CD4-positive, alpha-beta T cell treated with Interleukin-4 for 4 hours (primary cell): ENCODE results near the gene LRRC47.
A peak's percentile ranks its signal among the peaks of the same experiment; 100 is the strongest.

Experiments used
- DNase-seq: peaks from one replicate; pipeline ENCODE4 v3.0.0-alpha.2; 2020

LRRC47 gene

DNA sequence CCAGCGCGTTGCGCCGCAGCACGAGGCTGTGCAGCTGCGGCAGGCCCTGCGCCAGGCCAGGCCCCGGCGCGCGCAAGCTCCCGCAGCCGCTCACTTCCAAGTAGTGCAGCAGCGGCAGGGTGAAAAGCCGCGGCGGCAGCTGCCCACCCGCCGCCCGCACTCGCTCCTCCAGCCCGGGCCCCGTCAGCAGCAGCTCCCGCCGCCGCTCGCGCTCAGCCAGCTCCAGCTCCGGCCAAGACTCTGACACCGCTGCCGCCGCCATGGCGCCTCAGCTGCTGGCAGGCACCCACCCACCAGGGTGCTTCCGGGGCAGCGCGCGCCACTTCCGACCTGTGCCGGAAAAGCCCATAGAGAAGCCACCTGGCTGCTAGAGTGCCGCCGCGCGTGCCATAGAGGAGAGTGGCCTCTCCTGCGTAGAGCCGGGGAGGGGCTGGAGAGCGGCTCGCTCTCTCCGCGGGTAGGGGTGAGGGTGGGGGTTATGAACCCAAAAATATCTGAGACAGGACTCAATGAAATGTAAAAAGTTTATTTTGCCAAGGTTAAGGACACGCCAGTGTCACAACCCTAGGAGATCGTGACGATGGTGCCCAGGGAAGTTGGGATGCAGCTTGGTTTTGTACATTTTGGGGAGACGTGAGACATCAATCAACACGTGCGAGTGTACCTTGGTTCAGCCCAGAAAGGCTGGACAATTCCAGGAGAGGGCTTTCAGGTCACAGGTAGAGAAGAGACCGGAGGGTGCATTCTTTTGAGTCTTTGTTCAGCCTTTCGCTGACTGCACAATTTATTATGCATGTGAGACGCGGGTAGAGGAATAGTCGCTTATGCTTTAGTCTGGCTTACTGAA is at the start of gene LRRC47:
Gene LRRC47, minus strand, starts transcription at position 284 of the 847 bp plus-strand sequence. Its CDS starts 22 bp downstream, at position 262.
- DNase-seq = peak; percentile 94

DNA sequence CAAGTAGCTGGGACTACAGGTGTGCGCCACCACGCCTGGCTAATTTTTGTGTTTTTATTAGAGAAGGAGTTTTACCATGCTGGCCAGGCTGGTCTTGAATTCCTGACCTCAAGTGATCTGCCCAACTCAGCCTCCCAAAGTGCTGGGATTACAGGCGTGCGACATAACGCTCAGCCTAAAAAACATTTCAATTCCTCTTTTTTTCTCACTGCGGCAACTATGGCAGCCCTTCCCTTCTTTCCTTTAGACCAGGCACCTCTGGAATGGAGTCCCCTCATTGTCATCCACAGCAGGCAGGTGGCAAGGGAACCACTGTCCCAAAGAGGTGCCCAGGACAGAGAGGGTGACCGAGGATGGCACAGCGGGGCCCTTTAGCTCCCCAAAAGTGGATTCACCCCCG is 46.6 kb upstream of the LRRC47 start:
- no peak for DNase-seq

DNA sequence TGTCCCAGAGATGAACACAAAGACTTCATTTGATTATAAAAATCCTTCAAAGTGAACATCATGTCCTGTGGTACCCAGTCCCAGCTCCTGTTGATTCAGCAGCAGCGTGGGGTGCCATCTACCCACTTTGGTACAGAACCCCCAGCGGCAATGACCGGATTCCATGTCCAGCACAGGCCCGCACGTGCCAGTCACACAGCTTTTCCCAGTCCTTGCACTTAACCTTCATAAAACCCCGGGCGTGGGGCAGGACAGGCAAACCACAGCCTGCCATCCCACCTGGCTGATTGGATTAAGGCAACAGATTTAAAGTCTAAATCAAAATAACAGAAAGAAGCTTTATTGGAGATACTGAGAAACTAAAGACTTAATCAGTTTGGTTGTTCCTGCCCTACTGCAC is 45.2 kb upstream of the LRRC47 start:
- DNase-seq = no peak

DNA sequence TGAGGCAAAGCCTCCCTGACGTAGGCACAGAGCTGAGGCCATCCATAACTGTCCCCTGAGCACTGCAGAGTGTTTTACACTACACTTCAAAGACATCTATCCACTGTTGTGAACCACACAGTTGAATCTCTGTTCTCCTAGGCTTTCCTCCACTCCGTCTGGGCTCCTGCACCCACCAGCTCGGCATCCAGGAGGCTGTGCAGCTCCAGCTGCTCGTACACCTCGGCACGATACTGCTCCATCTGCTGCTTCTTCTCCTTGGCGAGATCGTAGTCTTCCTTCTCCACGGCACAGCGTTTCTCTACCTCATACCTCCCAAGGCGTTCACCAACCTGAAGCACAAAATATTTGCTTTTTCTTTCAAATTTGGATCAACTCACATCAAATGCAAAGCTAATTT is 42.5 kb upstream of the LRRC47 start:
- DNase-seq = no peak

DNA sequence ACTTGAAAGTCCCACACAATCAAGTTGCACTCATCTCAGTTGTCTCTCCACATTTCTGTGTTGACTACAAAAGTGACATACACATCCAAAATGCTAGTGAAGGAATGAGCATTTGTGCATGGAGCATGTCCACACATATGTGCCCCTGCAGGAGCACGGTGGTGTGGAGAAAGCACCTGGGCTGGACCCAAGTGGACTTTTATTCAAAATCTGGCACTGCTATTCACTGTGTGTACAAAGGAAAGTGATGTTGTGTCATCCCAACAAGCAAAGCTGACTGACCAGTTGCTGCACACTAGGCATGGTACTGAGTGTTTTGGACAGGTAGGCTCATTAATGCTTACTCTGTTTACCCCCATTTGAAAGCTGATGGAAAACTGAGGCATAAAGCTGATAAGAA is 41.4 kb upstream of the LRRC47 start:
- no peak for DNase-seq

DNA sequence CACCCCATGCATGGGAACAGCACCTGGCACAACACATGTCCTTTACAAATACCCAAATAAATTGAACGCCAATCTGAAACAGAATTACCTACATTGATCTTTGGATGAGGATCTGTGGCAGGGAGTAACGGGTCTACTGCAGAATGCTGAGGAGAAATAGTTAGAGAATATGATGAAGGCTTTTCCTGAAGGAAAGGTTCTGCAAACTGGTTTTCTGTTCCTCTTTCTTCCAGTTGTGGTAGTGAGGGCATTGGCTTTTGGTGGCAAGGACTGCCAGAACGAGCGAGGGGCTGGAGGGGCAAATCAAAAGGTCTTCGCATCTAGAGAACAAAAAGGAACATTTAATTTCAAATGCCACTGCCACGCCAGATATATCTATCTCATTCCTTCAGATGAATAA is 40.9 kb upstream of the LRRC47 start:
- DNase-seq = no peak

DNA sequence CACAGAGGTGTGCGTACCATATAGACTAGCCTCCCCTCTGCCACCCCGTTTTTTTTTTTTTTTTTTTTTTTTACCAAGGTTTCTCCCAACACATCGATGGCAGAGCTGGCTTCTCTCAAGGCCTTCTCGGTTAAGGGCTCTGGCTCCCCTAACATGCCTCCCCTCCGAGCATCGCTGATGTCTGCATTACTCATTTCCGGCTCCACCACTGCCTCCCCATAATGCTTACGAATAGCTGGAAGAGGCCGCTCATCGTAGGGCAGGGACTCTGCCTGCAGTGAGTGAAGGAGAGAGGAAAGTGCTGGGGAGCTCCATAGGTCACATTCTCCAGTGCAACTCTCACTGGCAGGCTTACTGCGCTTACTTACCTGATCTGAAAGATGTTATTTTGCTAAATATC is 40.1 kb upstream of the LRRC47 start:
- DNase-seq = no peak

DNA sequence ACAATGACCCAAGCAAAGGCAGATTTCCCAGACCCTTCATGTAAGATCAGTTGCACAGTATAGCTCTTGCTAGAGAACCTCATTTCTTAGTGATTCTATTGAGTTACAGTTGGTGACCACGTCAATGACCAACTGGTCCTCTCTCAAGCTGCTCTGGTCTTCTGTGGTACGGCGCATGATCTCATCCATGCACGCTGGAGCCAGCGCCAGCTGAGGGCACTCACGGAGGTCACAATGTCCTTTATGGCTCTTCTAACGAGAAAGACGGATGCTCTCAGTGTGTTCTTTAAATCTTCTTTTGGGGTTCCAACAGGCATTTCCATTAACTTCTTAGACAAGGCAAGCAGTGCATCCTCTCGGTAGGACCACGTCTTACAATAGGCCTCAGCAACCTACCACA is 38.4 kb upstream of the LRRC47 start:
- DNase-seq = no peak

DNA sequence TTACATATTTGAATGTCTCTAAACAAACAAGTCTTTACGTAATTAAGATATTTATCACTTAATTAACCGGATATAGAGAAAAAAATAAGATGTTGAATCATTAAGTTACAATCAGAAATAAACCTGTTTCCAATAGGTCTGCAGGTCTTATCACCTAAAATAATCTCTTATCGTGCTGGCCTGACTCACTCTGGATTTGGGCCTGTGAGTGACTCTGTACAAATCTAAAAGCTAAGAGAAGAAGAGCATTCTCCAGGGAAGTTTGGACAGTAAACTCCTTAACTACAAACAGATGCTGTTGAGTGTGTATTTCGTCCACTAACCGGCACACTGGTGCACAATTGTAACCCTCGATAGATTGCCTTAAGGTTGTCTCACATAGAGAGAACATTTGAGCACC is 35.4 kb upstream of the LRRC47 start:
- DNase-seq = no peak

DNA sequence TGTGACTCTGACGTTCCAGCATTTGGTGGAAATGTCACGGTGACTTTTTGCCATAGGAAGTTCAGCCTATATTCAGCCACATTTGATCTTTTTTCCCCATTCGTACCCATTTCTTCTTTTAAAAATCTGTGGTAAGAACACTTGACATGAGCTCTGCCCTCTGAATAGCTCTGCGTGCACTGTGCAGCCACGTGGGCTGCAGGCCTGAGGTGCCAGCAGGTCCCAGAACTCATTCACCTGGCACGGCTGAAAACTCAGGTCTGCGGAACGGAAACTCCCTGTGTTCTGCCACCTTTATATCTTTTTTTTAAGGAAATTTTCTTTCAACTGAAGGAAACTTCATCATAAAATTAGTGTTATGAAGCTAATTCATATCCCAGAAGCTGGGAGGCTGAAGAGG is 32.1 kb upstream of the LRRC47 start:
- no peak for DNase-seq

DNA sequence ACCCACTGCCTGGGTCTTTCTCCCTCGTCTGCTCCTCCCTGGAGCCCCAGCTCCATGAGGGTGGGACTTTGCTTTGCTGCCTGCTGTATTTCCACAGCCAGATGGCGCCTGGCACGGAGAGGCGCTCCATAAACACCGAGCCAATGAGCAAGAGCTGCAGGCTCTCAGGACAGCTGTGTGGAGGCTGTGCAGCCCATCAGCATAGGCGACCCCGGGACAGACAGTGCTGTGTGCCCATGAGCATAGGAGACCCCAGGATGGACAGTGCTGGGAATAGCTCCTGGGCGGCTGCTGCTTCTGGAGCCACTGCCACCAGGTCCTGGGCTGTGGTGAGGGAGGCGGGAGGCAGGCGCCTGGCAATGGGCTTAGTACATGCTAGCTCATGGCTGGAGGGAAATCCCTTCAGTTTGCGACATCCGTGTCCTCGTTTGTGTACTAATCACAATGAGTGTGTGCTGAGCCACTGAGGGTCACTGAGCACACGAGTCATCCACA is 31.6 kb upstream of the LRRC47 start:
- no peak for DNase-seq

DNA sequence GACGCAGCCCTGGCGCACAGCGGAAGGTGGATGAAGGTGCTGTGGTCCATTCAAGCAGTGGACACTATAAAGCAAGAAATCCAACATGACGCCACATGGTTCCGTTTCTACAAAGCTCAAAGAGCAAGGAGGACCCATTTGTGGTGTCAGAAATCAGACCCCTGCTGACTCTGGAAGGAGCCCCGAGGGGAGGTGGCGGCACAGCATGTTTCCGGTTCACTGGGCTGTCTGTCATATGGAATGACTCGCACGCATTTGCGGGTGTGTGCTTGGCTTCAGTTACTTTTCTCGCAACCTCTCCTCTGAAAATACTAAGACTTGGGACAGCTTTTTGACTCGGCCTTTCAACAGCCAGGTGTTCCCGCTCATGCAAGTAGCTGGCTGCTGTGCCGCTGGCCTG is 29.1 kb upstream of the LRRC47 start:
- no peak for DNase-seq

DNA sequence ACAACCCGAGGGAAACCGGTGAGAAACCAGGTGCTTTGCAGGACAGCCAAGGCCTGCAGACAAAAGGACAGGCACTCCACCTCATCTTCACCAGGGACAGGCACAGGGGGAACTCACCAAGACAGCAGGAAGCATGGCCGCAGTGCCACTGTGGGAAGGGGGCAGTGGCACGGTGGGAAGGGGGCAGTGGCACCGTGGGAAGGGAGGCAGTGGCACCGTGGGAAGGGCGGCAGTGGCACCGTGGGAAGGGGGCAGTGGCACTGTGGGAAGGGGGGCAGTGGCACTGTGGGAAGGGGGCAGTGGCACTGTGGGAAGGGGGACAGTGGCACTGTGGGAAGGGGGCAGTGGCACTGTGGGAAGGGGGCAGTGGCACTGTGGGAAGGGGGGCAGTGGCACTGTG is 28.4 kb upstream of the LRRC47 start:
- DNase-seq = no peak

DNA sequence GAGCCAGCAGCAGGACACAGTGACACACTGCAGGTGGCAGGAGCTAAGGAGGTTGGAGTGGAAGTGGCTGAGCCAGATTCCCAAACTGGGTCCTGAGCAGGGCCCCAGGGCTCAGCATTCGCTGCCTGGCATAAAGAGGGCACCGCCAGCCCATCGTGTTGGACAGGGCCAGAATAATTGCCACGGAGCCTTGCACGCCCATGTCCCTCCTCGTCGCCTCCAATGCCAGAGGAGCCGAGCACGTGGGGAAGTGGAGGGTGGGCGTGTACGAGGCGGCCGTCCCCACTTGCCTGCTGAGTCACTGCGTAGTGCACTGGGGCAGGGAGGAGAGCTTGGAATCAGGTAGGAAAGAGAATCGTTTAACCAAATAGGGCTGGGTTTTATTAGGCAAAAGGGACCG is 26.1 kb upstream of the LRRC47 start:
- DNase-seq = no peak

DNA sequence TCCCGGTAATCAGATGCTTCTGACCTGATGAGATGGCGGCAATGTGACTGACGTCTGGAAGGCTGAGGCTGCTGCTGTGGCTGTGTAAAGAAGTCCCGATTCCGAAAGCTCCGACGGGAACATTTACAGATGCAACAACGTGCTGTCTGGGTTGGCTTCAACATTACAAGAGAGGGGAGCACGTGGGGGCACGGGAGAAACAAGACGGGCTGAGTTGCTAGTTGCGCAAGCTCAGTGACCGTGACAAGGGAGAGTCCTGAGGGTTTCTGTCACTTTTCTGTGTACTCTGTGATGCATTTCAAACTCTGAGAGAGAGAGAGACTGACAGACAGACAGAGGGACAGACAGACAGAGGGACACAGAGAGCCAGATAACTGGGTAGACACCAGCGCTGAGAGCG is 25.6 kb upstream of the LRRC47 start:
- no peak for DNase-seq

DNA sequence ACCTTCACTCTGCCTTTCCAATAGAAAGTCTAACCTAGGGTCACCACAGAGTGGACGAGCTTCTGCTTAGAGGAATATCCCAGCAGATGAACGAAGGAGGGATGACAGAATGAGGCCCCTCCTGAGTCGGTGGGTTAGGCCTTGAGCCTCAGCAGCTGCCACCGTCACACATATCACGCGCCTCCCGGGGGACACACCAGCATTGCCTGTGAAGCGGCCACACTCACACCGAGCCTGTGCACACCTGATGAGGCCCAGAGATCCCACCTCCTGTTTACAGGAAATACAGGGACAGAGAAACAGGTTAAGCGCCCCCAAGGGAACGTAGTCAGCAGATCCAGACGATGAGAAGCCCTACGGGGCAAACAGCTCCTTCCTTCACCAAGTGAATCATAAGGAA is 25.1 kb upstream of the LRRC47 start:
- DNase-seq = no peak

DNA sequence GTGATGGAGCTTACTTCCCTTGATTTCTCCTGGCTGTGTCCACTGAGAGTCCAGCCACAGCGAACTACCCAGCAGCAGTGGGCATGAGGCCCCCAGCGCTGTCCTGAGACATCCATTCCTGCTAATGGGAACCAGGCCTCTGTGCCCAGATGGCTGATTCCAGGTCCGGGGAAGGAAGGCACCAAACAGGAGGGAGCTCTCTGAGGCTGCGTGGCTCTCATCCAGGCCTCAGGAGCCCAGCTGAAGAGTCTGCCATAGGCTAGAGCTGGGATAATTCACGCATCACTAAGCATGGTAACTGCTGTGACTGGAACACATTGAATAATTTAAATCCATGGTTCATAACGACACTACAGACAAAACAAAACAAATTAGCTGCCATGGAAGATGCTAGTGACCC is 24.7 kb upstream of the LRRC47 start:
- DNase-seq = no peak

DNA sequence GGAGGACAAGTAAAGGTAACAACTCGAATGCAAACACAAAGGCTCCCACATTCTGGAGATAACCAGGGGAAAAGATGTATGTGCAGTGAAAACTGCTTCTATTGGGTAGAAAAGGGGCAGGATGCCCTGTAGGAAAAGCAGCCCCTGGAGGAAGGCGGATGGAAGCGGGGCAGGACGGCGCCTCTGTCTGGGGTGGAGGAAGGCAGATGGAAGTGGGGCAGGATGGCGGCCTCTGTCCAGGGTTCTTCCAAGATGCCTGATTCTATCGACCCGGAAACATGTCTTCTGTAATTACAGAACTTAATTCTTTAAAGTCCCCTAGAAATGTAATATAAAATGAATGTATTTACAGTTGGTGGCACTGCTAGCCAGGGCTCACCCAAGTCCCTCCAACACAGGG is 24.0 kb upstream of the LRRC47 start:
- no peak for DNase-seq

DNA sequence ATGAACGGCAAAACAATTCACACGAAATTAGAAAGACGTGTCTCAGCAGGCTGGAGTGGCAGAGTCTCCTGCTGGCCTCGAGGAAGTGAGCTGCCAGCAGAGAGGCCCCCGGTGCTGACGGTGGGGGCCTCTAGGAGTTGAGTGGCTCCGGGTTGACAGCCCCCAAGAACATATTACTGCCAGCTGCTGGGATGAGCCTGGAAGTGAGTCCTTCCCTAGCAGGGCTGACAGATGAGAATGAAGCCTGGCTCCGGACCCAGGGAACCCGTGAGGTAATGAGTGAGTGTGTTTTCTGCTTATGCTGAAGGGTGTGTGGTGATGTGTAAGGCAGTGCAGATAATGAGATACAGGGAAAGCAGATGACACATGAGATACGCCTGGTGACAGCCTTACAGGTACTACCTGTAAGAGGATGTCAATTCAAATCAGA is 23.5 kb upstream of the LRRC47 start:
- DNase-seq = no peak

DNA sequence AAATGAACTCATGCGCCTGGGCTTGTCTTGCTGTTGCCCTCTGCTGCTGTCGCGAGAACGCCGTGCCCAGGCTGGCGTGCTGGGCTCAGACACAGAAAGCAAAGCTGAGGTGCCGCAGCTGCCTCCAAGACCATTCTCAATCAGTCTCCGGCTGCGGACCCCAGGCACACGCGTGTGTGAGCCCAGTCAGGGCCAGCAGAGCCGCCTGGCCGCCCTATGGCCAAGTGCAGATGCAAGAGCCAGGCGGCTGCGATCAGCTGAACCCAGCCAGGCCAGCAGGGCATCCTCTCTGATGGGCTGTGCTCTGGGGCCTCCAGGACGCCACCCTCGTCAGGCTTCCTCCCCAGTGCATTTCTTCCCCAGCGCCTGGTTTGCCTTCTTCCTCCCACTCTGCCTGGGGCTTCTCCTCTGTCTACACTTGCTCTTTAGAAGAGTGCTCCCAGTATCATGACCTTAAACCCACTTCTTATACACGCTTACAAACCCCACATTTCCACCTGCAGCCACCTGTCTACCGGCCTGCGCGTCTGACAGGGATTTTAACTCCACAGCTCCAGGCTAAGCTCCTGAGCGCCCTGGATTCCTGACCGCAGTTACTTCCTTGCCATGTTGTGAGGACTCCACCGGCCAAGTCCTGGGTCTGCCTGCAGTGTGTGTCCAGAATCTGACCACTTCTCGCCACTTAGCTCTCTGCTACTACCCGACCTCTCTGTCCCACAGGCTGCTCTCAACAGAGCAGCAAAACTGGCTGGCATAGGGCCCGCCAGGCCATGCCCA is 21.7 kb upstream of the LRRC47 start:
- no peak for DNase-seq

DNA sequence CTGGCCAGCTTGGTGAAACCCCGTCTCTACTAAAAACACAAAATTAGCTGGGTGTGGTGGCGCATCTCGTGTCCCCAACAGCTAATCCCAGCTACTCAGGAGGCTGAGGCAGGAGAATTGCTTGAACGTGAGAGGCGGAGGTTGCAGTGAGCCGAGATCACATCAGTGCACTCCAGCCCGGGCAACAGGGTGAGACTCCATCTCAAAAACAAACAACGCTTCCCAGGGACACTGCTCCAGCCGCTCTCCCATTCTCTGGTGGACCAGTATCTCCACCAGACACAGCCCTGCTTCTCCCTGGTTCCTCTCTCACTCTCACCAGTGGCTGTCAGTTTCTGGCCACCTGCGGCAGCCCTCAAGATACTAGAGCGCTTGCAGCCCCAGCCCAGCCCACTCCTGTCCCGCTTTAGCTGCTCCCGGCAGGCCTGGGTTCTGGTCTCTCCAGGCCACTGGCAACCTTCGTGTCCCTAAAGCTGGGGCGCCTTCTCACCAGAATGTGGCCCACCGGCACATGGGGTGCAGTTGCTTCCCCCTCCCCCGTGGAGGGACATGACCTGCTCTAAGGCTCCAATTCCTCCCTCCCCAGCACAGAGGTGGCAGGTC is 20.9 kb upstream of the LRRC47 start:
- no peak for DNase-seq

DNA sequence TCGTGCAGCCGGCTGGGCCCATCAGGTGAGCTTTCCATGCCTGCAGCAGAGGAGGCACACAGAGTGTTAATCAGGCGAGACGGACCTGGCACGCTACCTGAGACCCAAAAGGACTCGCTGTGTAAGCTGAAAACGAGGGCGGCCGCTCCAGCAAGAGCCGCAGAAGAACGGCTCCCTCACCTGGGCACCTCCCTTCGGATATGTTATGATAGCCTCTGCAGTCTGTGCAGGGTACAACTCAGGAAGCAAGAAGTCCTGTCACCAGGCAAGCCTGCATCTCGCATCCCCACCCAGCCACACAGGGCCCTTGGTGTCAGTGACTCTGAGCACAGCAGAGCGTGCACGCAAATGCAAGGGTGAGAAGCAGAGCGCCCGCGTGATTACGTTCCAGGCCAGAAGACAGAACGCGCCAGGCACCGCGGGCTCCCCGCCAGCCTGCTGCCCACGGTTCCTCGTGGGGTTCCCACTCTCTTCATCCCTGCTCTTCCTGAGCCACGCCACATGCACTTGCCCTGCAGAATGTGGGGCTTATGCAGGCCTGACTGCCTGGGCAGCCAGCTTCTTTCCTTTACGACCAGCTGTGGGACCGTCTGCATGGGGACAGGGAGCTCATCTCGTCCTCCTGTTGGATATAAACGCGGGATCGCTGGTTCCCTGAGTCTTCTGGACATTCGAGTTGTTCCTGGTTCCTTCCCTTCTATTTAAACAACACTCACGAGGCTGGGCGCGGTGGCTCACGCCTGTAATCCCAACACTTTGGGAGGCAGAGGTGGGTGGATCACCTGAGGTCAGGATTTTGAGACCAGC is 20.2 kb upstream of the LRRC47 start:
- no peak for DNase-seq
